HFFc6 (cell line): ENCODE results near the gene SLC26A11. TPM values are rescaled to one million over a fixed set of nuclear protein-coding genes. Genes with fewer than 3 reads are reported as not detected.
"Not testable (repeated sequence)": the region's sequence is repeated elsewhere in the genome, so short reads cannot be mapped to it uniquely, and the experiment has no call there.

Experiments
- DNase-seq: peaks from one replicate; pipeline ENCODE4 v3.0.0-alpha.2; 2018
- H3K27ac Mint-ChIP-seq: 2 replicates; pipeline ENCODE4 v1.8.0; 2020; ENCODE audit warnings: mild to moderate bottlenecking, mixed read lengths
- H3K27me3 Mint-ChIP-seq: 2 replicates; pipeline ENCODE4 v1.8.0; 2021; ENCODE audit warnings: mild to moderate bottlenecking, moderate library complexity, mixed read lengths; ENCODE audit not compliant: insufficient read depth
- H3K36me3 Mint-ChIP-seq: 2 replicates; pipeline ENCODE4 v1.8.0; 2021; ENCODE audit warnings: low read depth, mixed read lengths
- H3K4me1 Mint-ChIP-seq: 2 replicates; pipeline ENCODE4 v1.8.0; 2020; ENCODE audit warnings: low read depth, mixed read lengths
- H3K4me3 Mint-ChIP-seq: 2 replicates; pipeline ENCODE4 v1.8.0; 2020; ENCODE audit warnings: mild to moderate bottlenecking, moderate library complexity, mixed read lengths
- H3K9me3 Mint-ChIP-seq: 2 replicates; pipeline ENCODE4 v1.8.0; 2020; ENCODE audit warnings: mild to moderate bottlenecking, mixed read lengths
- CTCF ChIP-seq: fragments of 200-600 bp; sonication (generic); IDR thresholded peaks from 2 replicates; pipeline ENCODE4 v1.5.0; 2021; ENCODE audit warnings: antibody characterized with exemption, mild to moderate bottlenecking
- total RNA-seq, 6 experiments: library from RNA; stranded (reverse); fragmentation: NEBNext Ultra II Directional; extraction: Animal tissue kit (Norgen Biotek cat#: 25700); gene quantifications; 2 replicates in 1 of 6; 3 replicates in 5 of 6; pipeline ENCODE4 v1.2.3, GENCODE V29; 2021

Gene SLC26A11
- total RNA-seq, 6 experiments from 2014 or later: 11.4 to 13.6 (median 12.5) TPM

- Mint-ChIP-seq H3K27ac (no peak overlapping the region), H3K36me3 (no peaks in the 10 kb centered on the region), H3K4me1 (no peaks in the 10 kb centered on the region), H3K27me3 (peaks cover 17% of the 10 kb centered on the region), H3K4me3 (no peak overlapping the region), H3K9me3 (no peaks in the 10 kb centered on the region)
- peak; percentile 100 for TF ChIP-seq CTCF
- no peak for DNase-seq
Observed at GRCh38 chr17:80195671-80196529, 24.3 kb upstream of the SLC26A11 start.

- Mint-ChIP-seq H3K27ac (no peak overlapping the region), H3K4me3 (no peak overlapping the region), H3K27me3 (peaks cover 15% of the 10 kb centered on the region), H3K4me1 (no peaks in the 10 kb centered on the region), H3K9me3 (no peaks in the 10 kb centered on the region), H3K36me3 (no peaks in the 10 kb centered on the region)
- TF ChIP-seq CTCF: no peak
- DNase-seq: no peak
Observed at GRCh38 chr17:80196652-80197051, 23.6 kb upstream of the SLC26A11 start.

GRCh38 chr17:80198144-80198661 lies 22.0 kb upstream of the SLC26A11 start:
- no peaks in the 10 kb centered on the region for H3K36me3 Mint-ChIP-seq
- H3K27ac Mint-ChIP-seq: no peak overlapping the region
- DNase-seq: no peak
- H3K4me3 Mint-ChIP-seq: no peak overlapping the region
- no peaks in the 10 kb centered on the region for H3K4me1 Mint-ChIP-seq
- peaks cover 8% of the 10 kb centered on the region for H3K27me3 Mint-ChIP-seq
- no peak for TF ChIP-seq CTCF
- H3K9me3 Mint-ChIP-seq: no peaks in the 10 kb centered on the region

GRCh38 chr17:80199295-80199694 lies 20.9 kb upstream of the SLC26A11 start:
- H3K4me1 Mint-ChIP-seq, DNase-seq, H3K9me3 Mint-ChIP-seq, H3K4me3 Mint-ChIP-seq, H3K27ac Mint-ChIP-seq, H3K27me3 Mint-ChIP-seq, H3K36me3 Mint-ChIP-seq: not testable (repeated sequence)

GRCh38 chr17:80201446-80201845 lies 18.8 kb upstream of the SLC26A11 start:
- TF ChIP-seq CTCF: no peak
- no peak overlapping the region for H3K4me3 Mint-ChIP-seq

GRCh38 chr17:80202197-80202596 lies 18.0 kb upstream of the SLC26A11 start:
- no peaks in the 10 kb centered on the region for H3K4me1 Mint-ChIP-seq
- H3K9me3 Mint-ChIP-seq: no peaks in the 10 kb centered on the region
- TF ChIP-seq CTCF: no peak
- no peak for DNase-seq
- H3K27me3 Mint-ChIP-seq: no peaks in the 10 kb centered on the region; the same call in 1 of the 2 replicates
- H3K27ac Mint-ChIP-seq: no peak overlapping the region
- no peak overlapping the region for H3K4me3 Mint-ChIP-seq
- no peaks in the 10 kb centered on the region for H3K36me3 Mint-ChIP-seq

More at GRCh38 chr17:80201446-80201845, 18.8 kb upstream of the SLC26A11 start:
- H3K27ac Mint-ChIP-seq: no peak overlapping the region
- no peaks in the 10 kb centered on the region for H3K9me3 Mint-ChIP-seq
- H3K27me3 Mint-ChIP-seq: no peaks in the 10 kb centered on the region; the same call in 1 of the 2 replicates
- no peaks in the 10 kb centered on the region for H3K36me3 Mint-ChIP-seq
- no peaks in the 10 kb centered on the region for H3K4me1 Mint-ChIP-seq
- no peak for DNase-seq
